GM18907 (cell line): ENCODE results near the gene ERP44.
"Not testable (repeated sequence)": the region's sequence is repeated elsewhere in the genome, so short reads cannot be mapped to it uniquely, and the experiment has no call there.

Experiments
- ATAC-seq: cut with Tn5 transposase; IDR thresholded peaks from one replicate; pipeline ENCODE4 v1.9.1; 2021; ENCODE audit warnings: mild to moderate bottlenecking, moderate library complexity; ENCODE audit not compliant: unreplicated experiment

Gene ERP44

GRCh38 chr9:100070104-100071041 is 28.4 kb downstream of the ERP44 start:
- ATAC-seq = no peak

- not testable (repeated sequence) for ATAC-seq
Observed at GRCh38 chr9:100069068-100069467, 29.7 kb downstream of the ERP44 start.

GRCh38 chr9:100067990-100068389 is 30.8 kb downstream of the ERP44 start:
- not testable (repeated sequence) for ATAC-seq

GRCh38 chr9:100066539-100066938 is 32.3 kb downstream of the ERP44 start:
- ATAC-seq = peak; percentile 95

GRCh38 chr9:100064872-100065581 is 33.8 kb downstream of the ERP44 start:
- no peak for ATAC-seq

GRCh38 chr9:100063185-100063584 is 35.6 kb downstream of the ERP44 start:
- ATAC-seq = no peak

GRCh38 chr9:100062683-100063082 is 36.1 kb downstream of the ERP44 start:
- not testable (repeated sequence) for ATAC-seq

GRCh38 chr9:100058699-100059579 is 39.9 kb downstream of the ERP44 start:
- ATAC-seq = peak; percentile 82

GRCh38 chr9:100057624-100058023 is 41.2 kb downstream of the ERP44 start:
- no peak for ATAC-seq

GRCh38 chr9:100056561-100056960 is 42.2 kb downstream of the ERP44 start:
- ATAC-seq = no peak

- ATAC-seq = no peak
Observed at GRCh38 chr9:100052375-100052774, 46.4 kb downstream of the ERP44 start.

- ATAC-seq = no peak
Observed at GRCh38 chr9:100049551-100049950, 49.2 kb downstream of the ERP44 start.

GRCh38 chr9:100038472-100038871 is 60.3 kb downstream of the ERP44 start:
- no peak for ATAC-seq

GRCh38 chr9:100033877-100034551 is 64.8 kb downstream of the ERP44 start:
- no peak for ATAC-seq

- ATAC-seq = peak; percentile 43
Observed at GRCh38 chr9:100030548-100030947, 68.3 kb downstream of the ERP44 start.

- no peak for ATAC-seq
Observed at GRCh38 chr9:100029251-100029650, 69.5 kb downstream of the ERP44 start.

GRCh38 chr9:100028201-100028784 is 70.5 kb downstream of the ERP44 start:
- peak; percentile 88 for ATAC-seq

- no peak for ATAC-seq
Observed at GRCh38 chr9:100027543-100027942, 71.3 kb downstream of the ERP44 start.

GRCh38 chr9:100021931-100022330 is 76.9 kb downstream of the ERP44 start:
- ATAC-seq = no peak
